ENCODE measurements around the gene ST6GALNAC4.
A peak's percentile ranks its signal among the peaks of the same experiment; 100 is the strongest.

ST6GALNAC4 gene

DNA sequence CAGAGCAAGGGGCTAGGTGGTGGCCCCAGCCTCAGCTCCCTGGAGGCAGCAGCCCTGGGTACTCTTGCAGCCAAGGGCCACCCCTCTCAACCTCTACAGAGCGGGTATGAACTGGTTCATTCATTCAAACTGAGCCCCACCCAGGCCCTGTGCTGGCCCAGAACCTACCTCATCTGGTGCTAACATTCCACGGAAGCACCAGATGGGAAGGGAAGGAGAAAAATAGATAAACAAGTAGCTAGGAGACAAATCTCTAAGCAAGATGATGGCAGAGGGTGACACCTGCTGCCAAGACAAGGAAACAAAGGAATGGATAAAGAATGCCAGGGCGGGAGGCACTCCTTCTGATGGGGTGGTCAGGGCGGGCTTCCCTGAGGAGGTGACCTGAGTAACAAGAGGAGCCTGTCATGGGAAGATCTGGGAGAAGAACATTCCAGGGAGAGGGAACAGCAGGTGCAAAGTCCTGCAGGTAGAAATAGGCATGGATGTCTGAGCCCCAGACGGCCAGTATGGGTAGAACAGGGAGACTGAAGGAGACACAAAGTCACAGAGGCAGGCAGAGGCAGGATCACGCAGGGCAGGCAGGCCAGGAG is 6.1 kb downstream of the ST6GALNAC4 start:
- DNase-seq: no peak

DNA sequence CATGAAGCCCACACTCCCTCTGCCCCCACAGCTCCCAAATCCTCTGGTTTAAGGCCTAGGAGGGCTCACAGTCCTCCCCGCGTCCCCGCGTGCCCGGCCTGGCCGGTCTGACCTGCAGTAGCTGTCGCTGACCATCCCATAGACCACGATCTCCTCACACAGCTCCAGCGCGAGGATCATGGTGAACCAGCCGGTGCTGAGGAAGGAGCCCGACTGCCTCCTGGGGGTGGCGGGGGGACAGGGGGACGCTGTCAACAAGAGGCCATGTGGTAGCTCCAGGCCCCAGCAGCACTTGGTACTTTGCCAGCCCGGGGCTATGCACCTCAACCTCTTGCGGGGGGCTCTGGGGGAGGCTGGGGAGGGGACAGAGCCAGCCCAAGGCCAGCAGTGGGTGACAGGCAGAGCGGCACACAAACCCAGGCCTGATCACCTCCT is 7.0 kb downstream of the ST6GALNAC4 start:
- no peak for DNase-seq

- no peak for DNase-seq
Measured at GRCh38 chr9:127908660-127908926, 8.2 kb downstream of the ST6GALNAC4 start.

GRCh38 chr9:127907867-127908659 is 8.8 kb downstream of the ST6GALNAC4 start:
- DNase-seq: no peak

DNA sequence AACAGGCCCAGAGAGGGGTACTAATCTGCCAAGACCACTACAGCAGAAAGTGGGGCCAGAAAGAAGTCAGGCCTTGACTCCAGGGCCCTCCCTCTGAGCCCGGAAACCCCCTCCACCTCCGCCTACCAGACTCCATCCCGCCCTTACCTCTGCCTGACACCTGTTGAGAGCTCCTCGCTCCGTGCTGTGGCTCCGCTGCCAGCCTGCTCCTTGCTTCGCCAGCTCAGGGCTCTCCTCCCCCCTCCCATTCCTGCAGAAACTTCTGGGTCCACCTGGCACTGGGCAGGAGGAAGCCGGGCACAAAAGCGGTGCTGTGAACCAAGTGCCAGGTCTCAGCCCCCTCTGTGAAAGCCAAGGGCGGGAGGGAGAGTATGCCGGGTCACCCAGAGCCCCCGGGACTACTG is 11.1 kb downstream of the ST6GALNAC4 start:
- peak; percentile 73 for DNase-seq

DNA sequence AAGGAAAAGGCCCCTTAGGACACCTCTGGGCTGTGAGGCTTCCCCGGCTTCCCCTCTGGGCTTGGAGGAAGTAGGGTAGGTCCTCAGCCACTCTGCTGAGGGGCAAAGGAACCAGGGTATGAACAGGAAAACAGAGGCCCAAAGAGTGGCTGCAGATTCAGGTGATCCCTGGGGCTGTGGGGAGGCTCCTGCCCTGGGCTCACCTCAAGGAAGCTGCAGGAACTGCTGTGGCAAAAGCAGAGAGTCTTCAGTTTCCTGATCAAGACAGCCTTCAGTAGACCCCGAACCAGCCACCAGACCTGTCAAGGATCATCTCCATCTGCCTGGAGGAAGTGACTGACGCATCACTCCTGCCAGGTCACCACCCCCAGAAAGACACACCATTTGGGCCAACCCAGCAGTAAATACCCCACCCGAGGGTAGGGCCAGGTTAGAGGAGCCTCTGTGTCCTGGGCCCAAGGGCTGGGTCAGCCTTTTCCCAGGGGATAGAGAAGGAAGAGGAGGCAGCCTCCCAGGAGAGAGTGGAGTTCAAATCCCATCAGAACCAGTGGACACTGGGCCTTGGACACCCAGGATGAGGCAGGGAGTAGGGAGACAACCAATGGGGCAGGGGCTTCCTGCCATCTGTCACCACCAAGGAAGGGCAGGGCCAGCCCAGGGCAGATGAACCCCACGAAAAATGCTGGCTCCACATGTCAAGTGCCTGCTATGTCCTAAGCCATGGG is 11.7 kb downstream of the ST6GALNAC4 start:
- DNase-seq: peak; percentile 76

DNA sequence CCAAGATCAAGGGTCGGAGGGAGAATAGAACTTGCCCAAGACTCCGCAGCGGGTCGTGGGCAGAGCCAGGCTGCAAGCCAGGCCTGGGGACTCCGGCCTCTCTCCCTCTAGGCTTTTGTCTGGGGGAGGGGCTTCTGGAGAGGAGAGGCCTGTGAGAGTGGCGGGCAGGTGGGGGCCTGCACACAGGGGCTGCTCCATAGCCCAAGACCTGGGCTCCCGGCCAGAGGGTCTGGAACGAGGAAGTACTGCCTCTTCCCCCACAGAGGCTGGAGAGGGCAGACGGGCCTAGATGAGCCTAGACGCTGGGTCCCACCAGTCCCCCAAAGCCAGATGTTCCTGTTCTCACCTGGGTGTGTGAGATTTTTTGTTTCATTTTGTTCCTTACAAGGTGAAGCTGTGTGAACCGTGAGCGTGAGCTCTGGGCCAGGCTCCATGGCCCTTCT is 12.3 kb downstream of the ST6GALNAC4 start:
- DNase-seq: no peak

GRCh38 chr9:127903557-127904475 is 13.0 kb downstream of the ST6GALNAC4 start:
- peak; percentile 90 for DNase-seq

DNA sequence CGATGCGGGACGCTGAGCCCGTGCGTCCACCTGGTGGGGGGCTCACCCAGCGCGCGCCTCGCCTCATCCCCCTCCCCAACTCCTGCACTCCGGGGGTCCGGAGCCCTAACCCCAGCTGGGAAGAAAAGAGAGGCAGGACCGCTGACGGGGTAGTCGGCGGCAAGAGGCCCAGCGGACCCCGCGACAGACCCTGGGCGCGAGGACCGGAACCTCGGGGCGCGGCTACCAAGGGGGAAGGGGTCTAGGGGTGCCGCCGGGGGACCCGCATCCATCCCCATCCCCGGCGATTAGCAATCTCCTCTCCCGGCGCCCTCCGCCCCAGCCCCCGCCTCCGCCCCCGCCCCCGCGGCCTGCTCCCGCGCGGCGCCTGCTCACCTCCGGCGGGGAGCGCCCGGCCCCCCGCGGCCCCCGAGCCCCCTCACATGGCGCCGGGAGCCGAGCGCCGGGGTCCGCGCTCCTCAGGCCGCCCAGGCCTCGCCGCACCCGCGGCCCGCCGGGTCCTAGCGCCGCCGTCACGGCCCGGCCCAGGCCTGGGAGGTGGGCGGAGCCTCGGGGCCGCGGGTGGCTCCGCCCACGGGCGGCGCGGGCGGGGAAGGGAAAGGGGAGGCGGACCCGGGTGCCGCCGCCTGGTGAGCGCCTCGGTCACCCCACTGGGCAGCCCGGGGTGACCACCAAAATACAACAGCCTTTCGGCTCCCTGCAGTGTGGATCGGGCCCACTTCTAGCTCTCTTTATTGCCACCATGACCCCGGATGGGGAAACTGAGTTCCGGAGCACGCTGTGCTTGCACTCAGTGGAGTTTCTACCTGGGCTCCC is 17.5 kb downstream of the ST6GALNAC4 start, which contains the start of gene ST6GALNAC6:
Gene ST6GALNAC6 (minus strand): TSS at position 476 of the 816 bp plus-strand sequence. CDS start 1,622 bp downstream, outside the sequence.
- DNase-seq: peak; percentile 89

GRCh38 chr9:127898433-127899127 is 18.3 kb downstream of the ST6GALNAC4 start:
- peak; percentile 62 for DNase-seq

GRCh38 chr9:127897193-127897692 is 19.6 kb downstream of the ST6GALNAC4 start:
- DNase-seq: peak; percentile 76

DNA sequence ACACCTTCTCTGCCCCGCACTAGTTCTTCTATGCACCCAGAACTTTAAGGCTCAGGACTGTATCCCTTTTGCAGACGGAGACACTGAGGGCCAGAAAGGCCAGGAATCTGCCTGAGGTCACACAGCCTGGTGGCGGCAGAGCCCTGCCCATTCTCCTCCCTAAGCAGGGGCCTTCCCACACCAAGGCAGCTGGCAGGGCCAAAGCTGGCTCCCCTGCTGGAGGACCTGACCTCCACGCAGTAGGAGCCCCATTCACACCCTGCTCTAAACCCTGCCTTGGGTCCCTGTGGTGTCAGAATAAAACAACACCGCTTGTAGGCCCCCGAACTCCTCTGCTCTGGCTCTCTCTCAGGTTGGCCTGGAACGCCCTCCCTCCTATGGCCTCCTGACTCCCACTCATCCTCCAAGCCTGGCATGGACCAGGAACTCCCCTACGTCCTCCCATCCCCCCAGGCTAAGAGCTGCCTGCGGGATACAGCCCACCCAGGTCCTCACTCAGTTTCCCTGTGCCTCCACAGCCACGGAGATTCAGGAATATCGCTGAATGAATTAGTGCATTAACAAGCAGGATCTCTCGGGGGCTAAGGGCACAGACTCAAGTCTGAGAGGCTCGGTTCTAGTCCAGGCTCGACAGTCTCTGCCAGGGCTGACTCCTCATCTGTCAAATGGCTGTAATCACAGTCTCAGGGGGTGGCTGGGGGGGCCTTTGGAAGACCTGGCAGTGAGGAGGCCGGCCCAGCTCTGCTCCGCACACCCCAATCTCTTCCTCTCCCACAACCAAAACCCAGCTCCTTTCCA is 20.2 kb downstream of the ST6GALNAC4 start:
- no peak for DNase-seq

DNA sequence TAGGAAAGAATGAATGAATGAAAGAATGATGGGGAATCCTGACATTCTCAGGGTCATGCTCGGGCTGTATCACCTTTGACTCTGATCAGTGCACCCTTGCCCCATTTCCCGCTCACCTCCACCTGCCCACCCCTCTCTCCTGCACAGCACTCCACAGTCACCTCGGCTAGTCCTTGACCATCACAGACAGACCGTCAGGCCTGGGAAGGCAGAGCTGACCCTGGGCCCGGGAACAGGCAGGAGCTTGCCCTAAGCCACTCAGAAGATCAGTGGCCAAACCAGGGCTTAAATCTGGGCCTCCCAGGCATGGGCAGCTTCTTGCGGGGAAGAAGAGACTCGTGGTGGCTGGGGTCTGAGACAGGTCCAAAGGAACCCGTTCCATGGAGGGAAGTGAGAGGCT is 21.0 kb downstream of the ST6GALNAC4 start:
- DNase-seq: no peak

DNA sequence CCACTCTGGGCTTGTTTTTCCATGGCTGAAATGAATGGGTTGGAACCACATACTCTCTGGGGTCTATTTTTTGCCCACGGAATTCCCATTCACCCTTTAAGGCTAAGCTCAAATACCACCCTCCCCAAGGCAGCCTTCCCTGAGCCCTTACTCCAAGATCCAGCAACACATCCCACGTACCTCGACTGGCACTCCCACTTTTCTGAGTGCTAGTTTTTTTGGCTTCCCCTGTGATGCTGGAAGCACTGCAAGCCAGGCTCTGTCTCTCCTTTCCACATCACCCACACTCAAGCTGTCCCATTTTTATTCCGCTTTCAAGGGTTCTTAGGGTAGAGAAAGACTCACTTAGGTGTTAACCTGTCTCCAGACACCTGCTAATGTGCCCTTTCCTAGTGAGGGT is 23.4 kb downstream of the ST6GALNAC4 start:
- no peak for DNase-seq

GRCh38 chr9:127892831-127893230 is 24.0 kb downstream of the ST6GALNAC4 start:
- no peak for DNase-seq

DNA sequence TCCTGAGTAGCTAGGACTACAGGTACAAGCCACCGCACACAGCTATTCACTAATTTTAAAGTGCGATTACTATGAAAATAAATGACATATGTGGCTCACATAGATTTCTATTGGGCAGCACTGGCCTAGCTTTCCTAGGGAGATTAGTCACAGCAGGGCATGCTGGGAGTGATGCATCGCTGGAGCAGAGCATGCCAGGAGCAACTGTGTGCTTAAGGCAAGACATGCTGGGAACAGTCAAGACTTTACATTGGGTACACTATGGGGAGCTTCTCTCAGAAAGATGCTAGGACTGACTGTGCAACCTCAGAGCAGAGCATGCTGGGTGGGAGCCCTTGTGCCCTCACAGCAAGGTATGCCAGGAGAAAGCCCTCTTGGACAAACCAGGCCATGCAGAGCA is 26.8 kb downstream of the ST6GALNAC4 start:
- no peak for DNase-seq

DNA sequence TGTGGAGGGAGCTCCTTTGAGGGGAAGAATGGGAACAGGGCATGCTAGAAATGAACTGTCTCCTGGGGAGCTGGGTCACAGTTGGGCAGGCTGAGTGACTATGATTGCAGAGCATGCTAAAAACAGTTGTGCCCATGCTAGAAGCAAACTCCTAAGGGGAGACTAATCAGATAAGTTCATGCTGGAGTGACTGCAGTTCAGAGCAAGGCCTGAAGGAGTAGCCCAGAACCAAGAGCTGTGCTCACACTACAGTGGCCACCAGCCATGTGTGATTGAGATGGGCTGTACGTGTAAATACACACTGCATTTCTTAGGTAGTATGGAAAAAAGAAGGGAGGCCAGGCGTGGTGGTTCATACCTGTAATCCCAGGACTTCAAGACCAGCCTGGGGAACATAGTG is 29.0 kb downstream of the ST6GALNAC4 start:
- no peak for DNase-seq

- DNase-seq: no peak
Measured at GRCh38 chr9:127886401-127886972, 30.4 kb downstream of the ST6GALNAC4 start.

DNA sequence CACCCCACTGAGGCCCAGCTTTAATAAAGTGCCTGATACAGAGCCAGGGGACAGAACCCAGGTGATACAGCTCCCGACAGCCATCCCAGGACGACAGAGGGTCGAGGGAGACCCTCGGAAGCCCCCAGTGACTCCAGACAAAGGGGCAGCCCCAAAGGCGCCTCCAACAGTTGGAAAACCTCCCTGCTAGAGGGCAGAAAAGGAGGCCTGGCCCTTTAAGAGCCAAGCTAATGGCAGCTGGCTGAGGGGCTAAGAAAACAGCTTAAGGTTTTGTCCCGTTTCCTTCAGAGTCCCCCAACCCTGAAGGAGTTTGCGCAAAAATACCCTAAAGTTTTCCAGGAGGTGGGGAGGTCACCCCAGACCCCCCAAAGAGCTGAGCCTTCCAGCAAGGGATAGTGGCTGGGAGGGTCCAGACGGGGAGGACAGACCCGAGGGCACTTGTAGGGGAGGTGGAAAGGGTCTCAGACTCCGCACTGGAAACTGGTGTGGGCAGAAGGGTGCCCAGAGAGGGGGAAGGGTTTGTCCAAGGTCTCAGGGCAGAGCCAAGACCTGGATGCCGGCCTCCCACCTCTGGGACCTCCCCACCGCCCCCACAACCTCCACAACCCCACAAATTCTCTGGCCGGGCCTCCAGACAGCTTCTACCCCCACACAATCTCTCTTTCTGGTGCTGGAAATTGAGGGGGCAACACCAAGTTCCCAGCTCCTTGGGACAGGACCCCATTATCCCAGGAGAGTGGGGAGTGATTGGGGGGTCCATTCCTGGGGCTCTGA is 31.1 kb downstream of the ST6GALNAC4 start:
- DNase-seq: no peak
